ENCODE measurements around the gene ADRM1. TPM values are rescaled to one million over a fixed set of nuclear protein-coding genes. Genes with fewer than 3 reads are reported as not detected.

ADRM1 gene
- polyA plus RNA-seq, 2 of the 4 experiments (the other 2 are of a cell fraction) = 87.9 to 130 TPM

DNA sequence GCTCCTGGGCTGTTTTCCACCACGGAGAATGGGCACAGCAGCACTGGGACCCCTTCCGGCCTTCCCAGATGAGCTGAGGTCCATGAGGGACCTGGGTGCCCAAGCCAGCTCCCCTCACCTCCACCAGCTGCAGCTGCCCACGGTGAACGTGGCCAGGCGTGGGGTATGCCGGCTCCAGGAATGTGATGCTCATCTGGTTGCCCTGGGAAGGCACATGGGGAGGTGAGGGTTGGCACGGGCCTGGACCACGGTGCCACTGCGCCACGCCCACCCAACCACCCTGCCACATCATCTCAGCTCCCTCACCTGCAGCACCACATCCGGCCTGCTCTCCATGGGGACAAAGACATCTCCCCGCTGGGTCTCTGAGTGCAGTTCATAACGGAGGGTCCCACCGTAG is 23.8 kb downstream of the ADRM1 start:
- 84% methylated on average over 10 of the region's 14 CpGs for WGBS (ENCODE audit: missing lambda C conversion rate)

DNA sequence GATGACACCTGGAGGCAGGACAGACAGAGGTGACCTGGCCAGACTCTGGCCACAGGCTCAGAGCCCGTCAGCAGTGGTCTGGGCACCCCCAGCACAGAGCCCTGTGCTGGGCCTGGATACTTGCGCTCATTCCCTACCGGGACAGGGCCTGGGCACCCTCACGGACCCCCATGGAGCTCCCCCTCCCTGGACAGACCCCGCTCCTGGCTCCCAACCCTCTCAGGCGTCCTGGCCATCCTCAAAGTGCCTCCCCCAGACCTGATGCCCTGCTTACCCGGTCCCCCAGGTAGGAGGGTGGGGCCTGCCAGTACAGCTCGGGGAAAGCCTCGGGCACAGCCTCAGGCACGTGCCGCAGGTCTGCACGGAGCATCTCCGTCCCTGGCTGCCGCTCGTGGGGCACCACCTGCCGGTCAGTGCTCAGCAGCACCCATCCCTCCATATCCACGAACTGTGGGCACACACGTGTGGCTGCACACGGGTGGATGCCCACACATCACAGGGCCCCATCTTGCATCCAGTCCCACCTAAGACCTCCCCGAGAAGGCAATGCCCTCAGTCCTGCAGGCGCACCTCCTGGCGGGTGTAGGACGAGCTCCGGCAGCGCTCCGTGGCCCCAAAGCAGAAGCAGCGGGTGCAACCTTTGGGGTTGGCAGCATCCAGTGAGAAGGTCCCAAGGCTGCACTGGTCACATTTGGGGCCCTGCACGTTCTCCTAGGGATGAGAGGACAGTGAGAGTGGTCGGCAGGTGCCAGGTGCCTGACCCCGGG is 24.3 kb downstream of the ADRM1 start:
- peaks cover 1% of the 10 kb centered on the region; the same call in 2 of the 3 replicates for H3K4me1 ChIP-seq
- H3K4me3 ChIP-seq = no peak overlapping the region
- no peak for FAIRE-seq
- TF ChIP-seq CHD2 (IDR thresholded peaks at IDR 0.05; ENCODE audit: low read length, partially characterized antibody) (no peak), RAD21 (conservative IDR thresholded peaks at IDR 0.05 in 1 of 2, IDR thresholded peaks at IDR 0.05 in 1 of 2) (no peak), CEBPB (IDR thresholded peaks at IDR 0.05) (no peak), CBX8 (IDR thresholded peaks at IDR 0.05) (no peak), HOXB5 (CRISPR knock-in tag; IDR thresholded peaks at IDR 0.05) (no peak), POLR2AphosphoS2 (conservative IDR thresholded peaks at IDR 0.05; ENCODE audit: low read length) (no peak), BCL3 (IDR thresholded peaks at IDR 0.05) (no peak), MAZ (IDR thresholded peaks at IDR 0.05; ENCODE audit: borderline replicate concordance, low read depth, low read length) (no peak), HMGXB4 (CRISPR knock-in tag; IDR thresholded peaks at IDR 0.05; ENCODE audit: borderline replicate concordance) (no peak), ZNF302 (CRISPR knock-in tag; IDR thresholded peaks at IDR 0.05) (no peak), SMC3 (IDR thresholded peaks at IDR 0.05) (no peak), BHLHE40 (IDR thresholded peaks at IDR 0.05; ENCODE audit: low read depth, low read length) (no peak), MAFK (IDR thresholded peaks at IDR 0.05; ENCODE audit: partially characterized antibody) (no peak), RARB (CRISPR knock-in tag; IDR thresholded peaks at IDR 0.05) (no peak), NR3C1 (IDR thresholded peaks at IDR 0.05) (no peak), TFCP2L1 (CRISPR knock-in tag; IDR thresholded peaks at IDR 0.05) (no peak), FOSB (CRISPR knock-in tag; IDR thresholded peaks at IDR 0.05) (no peak), CHD4 (IDR thresholded peaks at IDR 0.05; ENCODE audit: borderline replicate concordance) (no peak), ESRRA (IDR thresholded peaks at IDR 0.05; ENCODE audit: borderline replicate concordance, low read length) (no peak)
- TF ChIP-seq, protein P1, sequence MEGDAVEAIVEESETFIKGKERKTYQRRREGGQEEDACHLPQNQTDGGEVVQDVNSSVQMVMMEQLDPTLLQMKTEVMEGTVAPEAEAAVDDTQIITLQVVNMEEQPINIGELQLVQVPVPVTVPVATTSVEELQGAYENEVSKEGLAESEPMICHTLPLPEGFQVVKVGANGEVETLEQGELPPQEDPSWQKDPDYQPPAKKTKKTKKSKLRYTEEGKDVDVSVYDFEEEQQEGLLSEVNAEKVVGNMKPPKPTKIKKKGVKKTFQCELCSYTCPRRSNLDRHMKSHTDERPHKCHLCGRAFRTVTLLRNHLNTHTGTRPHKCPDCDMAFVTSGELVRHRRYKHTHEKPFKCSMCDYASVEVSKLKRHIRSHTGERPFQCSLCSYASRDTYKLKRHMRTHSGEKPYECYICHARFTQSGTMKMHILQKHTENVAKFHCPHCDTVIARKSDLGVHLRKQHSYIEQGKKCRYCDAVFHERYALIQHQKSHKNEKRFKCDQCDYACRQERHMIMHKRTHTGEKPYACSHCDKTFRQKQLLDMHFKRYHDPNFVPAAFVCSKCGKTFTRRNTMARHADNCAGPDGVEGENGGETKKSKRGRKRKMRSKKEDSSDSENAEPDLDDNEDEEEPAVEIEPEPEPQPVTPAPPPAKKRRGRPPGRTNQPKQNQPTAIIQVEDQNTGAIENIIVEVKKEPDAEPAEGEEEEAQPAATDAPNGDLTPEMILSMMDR (IDR thresholded peaks at IDR 0.05) = no peak
- ATAC-seq = no peak
- no peak for DNase-seq (ENCODE audit: low read depth in 1 of 2, low spot score in 1 of 2)
- WGBS (ENCODE audit: missing lambda C conversion rate) = 90% methylated on average over 19 of the region's 30 CpGs
- ChIA-PET POLR2A (no interaction called here), CTCF (interaction anchor here (0.6 to 3.9 kb wide), 10 partner anchors 12 to 224 kb away, joined by 3 to 23 read pairs (median 4); no protein-coding TSS in a partner anchor)
- H3K4me2 ChIP-seq = no peak overlapping the region
- H3K27ac ChIP-seq = no peak overlapping the region
- no peaks in the 10 kb centered on the region for H3K9me3 ChIP-seq

More for the DNA sequence above, 23.8 kb downstream of the ADRM1 start:
- POLR2A ChIA-PET = no interaction called here
- no peak overlapping the region for H3K4me3 ChIP-seq
- CTCF ChIA-PET = interaction anchor here (0.6 to 3.9 kb wide), 8 partner anchors 12 to 146 kb away, joined by 3 to 23 read pairs (median 4); no protein-coding TSS in a partner anchor
- DNase-seq (ENCODE audit: low read depth in 1 of 2, low spot score in 1 of 2) = no peak
- H3K9me3 ChIP-seq = no peaks in the 10 kb centered on the region
- no peak overlapping the region for H3K27ac ChIP-seq
- no peak for ATAC-seq
- H3K4me2 ChIP-seq = no peak overlapping the region
- TF ChIP-seq MYC (IDR thresholded peaks at IDR 0.05; ENCODE audit: borderline replicate concordance, low read length) (no peak), BHLHE40 (IDR thresholded peaks at IDR 0.05; ENCODE audit: low read depth, low read length) (no peak), RFX5 (IDR thresholded peaks at IDR 0.05) (no peak), SREBF2 (IDR thresholded peaks at IDR 0.05) (no peak), POLR2A (IDR thresholded peaks at IDR 0.05; ENCODE audit: low read length) (no peak), SMC3 (IDR thresholded peaks at IDR 0.05) (no peak), NFE2L2 (conservative IDR thresholded peaks at IDR 0.05; ENCODE audit: low read length) (no peak), KDM1A (IDR thresholded peaks at IDR 0.05; ENCODE audit: low read depth) (no peak), HDAC2 (IDR thresholded peaks at IDR 0.05) (no peak)
- TF ChIP-seq, protein P2, sequence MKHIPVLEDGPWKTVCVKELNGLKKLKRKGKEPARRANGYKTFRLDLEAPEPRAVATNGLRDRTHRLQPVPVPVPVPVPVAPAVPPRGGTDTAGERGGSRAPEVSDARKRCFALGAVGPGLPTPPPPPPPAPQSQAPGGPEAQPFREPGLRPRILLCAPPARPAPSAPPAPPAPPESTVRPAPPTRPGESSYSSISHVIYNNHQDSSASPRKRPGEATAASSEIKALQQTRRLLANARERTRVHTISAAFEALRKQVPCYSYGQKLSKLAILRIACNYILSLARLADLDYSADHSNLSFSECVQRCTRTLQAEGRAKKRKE (CRISPR knock-in tag; IDR thresholded peaks at IDR 0.05; ENCODE audit: low read depth) = no peak
- TF ChIP-seq, protein P3, sequence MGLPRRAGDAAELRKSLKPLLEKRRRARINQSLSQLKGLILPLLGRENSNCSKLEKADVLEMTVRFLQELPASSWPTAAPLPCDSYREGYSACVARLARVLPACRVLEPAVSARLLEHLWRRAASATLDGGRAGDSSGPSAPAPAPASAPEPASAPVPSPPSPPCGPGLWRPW (IDR thresholded peaks at IDR 0.05) = no peak
- no peak for FAIRE-seq
- H3K4me1 ChIP-seq = peaks cover 6% of the 10 kb centered on the region; the same call in 2 of the 3 replicates
